MG63 (cell line): ENCODE results near the gene ZNRD2. TPM values are rescaled to one million over a fixed set of nuclear protein-coding genes. Genes with fewer than 3 reads are reported as not detected.
"Not testable (repeated sequence)": the region's sequence is repeated elsewhere in the genome, so short reads cannot be mapped to it uniquely, and the experiment has no call there.

Source experiments
- DNase-seq: peaks from one replicate; pipeline ENCODE4 v3.0.0-alpha.2; 2020
- H3K27me3 ChIP-seq: fragments of 250-450 bp; sonication (Bioruptor Pico); 2 replicates; pipeline ENCODE4 v1.5.1; 2020; ENCODE audit warnings: mild to moderate bottlenecking, moderate library complexity
- H3K36me3 ChIP-seq: fragments of 250-450 bp; sonication (Bioruptor Pico); 2 replicates; pipeline ENCODE4 v1.5.1; 2020; ENCODE audit warnings: mild to moderate bottlenecking, moderate library complexity
- H3K4me3 ChIP-seq: fragments of 250-450 bp; sonication (Bioruptor Pico); 2 replicates; pipeline ENCODE4 v1.5.1; 2020; ENCODE audit warnings: mild to moderate bottlenecking, moderate library complexity
- H3K9me3 ChIP-seq: fragments of 250-450 bp; sonication (Bioruptor Pico); 2 replicates; pipeline ENCODE4 v1.5.1; 2020; ENCODE audit warnings: mild to moderate bottlenecking, moderate library complexity
- total RNA-seq: library from RNA; depleted of rRNA; stranded (reverse); fragments of >200 nt; shearing (Covaris generic); gene quantifications from 2 replicates; pipeline ENCODE4 v1.2.3, GENCODE V29; 2014; ENCODE audit warnings: low replicate concordance

The ZNRD2 gene
- total RNA-seq, 1 experiment from 2014 or later, result 90.7 TPM

GRCh38 chr11:65560555-65561418 lies 9.5 kb upstream of the ZNRD2 start:
- Histone ChIP-seq H3K27me3 (no peaks in the 10 kb centered on the region), H3K36me3 (peaks cover 6% of the 10 kb centered on the region), H3K9me3 (no peaks in the 10 kb centered on the region), H3K4me3 (no peak overlapping the region)
- DNase-seq, result peak; percentile 89

GRCh38 chr11:65562020-65562419 lies 8.3 kb upstream of the ZNRD2 start:
- no peaks in the 10 kb centered on the region for H3K27me3 ChIP-seq
- H3K36me3 ChIP-seq, result no peaks in the 10 kb centered on the region
- no peak for DNase-seq
- H3K9me3 ChIP-seq, result no peaks in the 10 kb centered on the region
- H3K4me3 ChIP-seq, result no peak overlapping the region

- no peaks in the 10 kb centered on the region for H3K36me3 ChIP-seq
- no peak for DNase-seq
Observed at GRCh38 chr11:65562788-65563187, 7.5 kb upstream of the ZNRD2 start.

GRCh38 chr11:65563601-65564000 lies 6.7 kb upstream of the ZNRD2 start:
- H3K4me3 ChIP-seq, result no peak overlapping the region
- DNase-seq, result no peak

More at GRCh38 chr11:65562788-65563187, 7.5 kb upstream of the ZNRD2 start:
- H3K9me3 ChIP-seq, result no peaks in the 10 kb centered on the region
- H3K27me3 ChIP-seq, result no peaks in the 10 kb centered on the region
- no peak overlapping the region for H3K4me3 ChIP-seq

GRCh38 chr11:65564879-65565559 lies 5.3 kb upstream of the ZNRD2 start:
- H3K27me3 ChIP-seq, result not testable (repeated sequence)

More at GRCh38 chr11:65563601-65564000, 6.7 kb upstream of the ZNRD2 start:
- Histone ChIP-seq H3K9me3 (no peaks in the 10 kb centered on the region), H3K36me3 (no peaks in the 10 kb centered on the region), H3K27me3 (no peaks in the 10 kb centered on the region)

GRCh38 chr11:65565624-65566453 lies 4.4 kb upstream of the ZNRD2 start:
- H3K4me3 ChIP-seq, result no peak overlapping the region
- no peaks in the 10 kb centered on the region for H3K27me3 ChIP-seq
- H3K9me3 ChIP-seq, result no peaks in the 10 kb centered on the region
- H3K36me3 ChIP-seq, result peaks cover 2% of the 10 kb centered on the region; the same call in 1 of the 2 replicates
- no peak for DNase-seq

More at GRCh38 chr11:65564879-65565559, 5.3 kb upstream of the ZNRD2 start:
- not testable (repeated sequence) for H3K36me3 ChIP-seq, DNase-seq, H3K4me3 ChIP-seq, H3K9me3 ChIP-seq

GRCh38 chr11:65569164-65569972 lies 909 bp upstream of the ZNRD2 start:
- H3K27me3 ChIP-seq, result no peaks in the 10 kb centered on the region
- H3K9me3 ChIP-seq, result no peaks in the 10 kb centered on the region
- H3K36me3 ChIP-seq, result peaks cover 16% of the 10 kb centered on the region
- peak overlapping the region; percentile 87 for H3K4me3 ChIP-seq
- DNase-seq, result no peak

GRCh38 chr11:65571420-65571819 lies 1.1 kb downstream of the ZNRD2 start:
- Histone ChIP-seq H3K4me3 (peak overlapping the region; percentile 87), H3K27me3 (no peaks in the 10 kb centered on the region), H3K9me3 (no peaks in the 10 kb centered on the region), H3K36me3 (peaks cover 16% of the 10 kb centered on the region)
- no peak for DNase-seq

- peaks cover 16% of the 10 kb centered on the region for H3K36me3 ChIP-seq
- no peaks in the 10 kb centered on the region for H3K27me3 ChIP-seq
- no peak for DNase-seq
- H3K4me3 ChIP-seq, result peak overlapping the region; percentile 55
- no peaks in the 10 kb centered on the region for H3K9me3 ChIP-seq
Observed at GRCh38 chr11:65571940-65572339, 1.7 kb downstream of the ZNRD2 start.

- Histone ChIP-seq H3K9me3 (no peaks in the 10 kb centered on the region), H3K4me3 (peak within 1 kb of the TSS; percentile 87), H3K27me3 (no peaks in the 10 kb centered on the region), H3K36me3 (peaks cover 16% of the 10 kb centered on the region)
- peak; percentile 91 for DNase-seq
Observed at GRCh38 chr11:65572356-65573051, 2.2 kb downstream of the ZNRD2 start, which contains the start of gene FAM89B. Gene FAM89B, plus strand, starts transcription at chr11:65572538. Its CDS starts 132 bp downstream, at chr11:65572670.

GRCh38 chr11:65573391-65574079 lies 3.3 kb downstream of the ZNRD2 start:
- Histone ChIP-seq H3K4me3 (peak overlapping the region; percentile 55), H3K9me3 (no peaks in the 10 kb centered on the region), H3K36me3 (peaks cover 26% of the 10 kb centered on the region), H3K27me3 (no peaks in the 10 kb centered on the region)
- no peak for DNase-seq

- peaks cover 31% of the 10 kb centered on the region for H3K36me3 ChIP-seq
- H3K9me3 ChIP-seq, result no peaks in the 10 kb centered on the region
- DNase-seq, result peak; percentile 98
- H3K27me3 ChIP-seq, result no peaks in the 10 kb centered on the region
- H3K4me3 ChIP-seq, result peak overlapping the region; percentile 64
Observed at GRCh38 chr11:65574109-65574810, 4.0 kb downstream of the ZNRD2 start.

GRCh38 chr11:65574811-65575567 lies 4.7 kb downstream of the ZNRD2 start:
- Histone ChIP-seq H3K27me3 (no peaks in the 10 kb centered on the region), H3K36me3 (peaks cover 35% of the 10 kb centered on the region), H3K9me3 (no peaks in the 10 kb centered on the region), H3K4me3 (peak overlapping the region; percentile 64)
- no peak for DNase-seq
